CD14-positive monocyte (primary cell): Measurements from ENCODE around the gene SLCO4A1. TPM values are rescaled to one million over a fixed set of nuclear protein-coding genes. Genes with fewer than 3 reads are reported as not detected.

Experiments
- DNase-seq, 3 donors: peaks; one replicate each; pipeline ENCODE4 v3.0.0-alpha.2; 2011 to 2022
- H2AFZ ChIP-seq: 2 replicates; pipeline ENCODE4 v1.6.0; 2012; ENCODE audit warnings: mild to moderate bottlenecking, low read depth, low read length, inconsistent platforms; ENCODE audit not compliant: insufficient read depth, poor library complexity, severe bottlenecking
- H3K27ac ChIP-seq, 2 donors: 1 replicate in 1 of 2; 2 replicates in 1 of 2; pipeline ENCODE4 v1.5.1; 2012 to 2013; ENCODE audit warnings: low read length in 2 of 2, control low read depth in 1 of 2, inconsistent platforms in 1 of 2, low read depth in 1 of 2, mild to moderate bottlenecking in 1 of 2
- H3K27me3 ChIP-seq, 2 donors: one replicate each; pipeline versions ENCODE4 v1.6.0 to v1.6.1; 2011 to 2013; ENCODE audit warnings: low read length in 2 of 2; ENCODE audit not compliant: control insufficient read depth in 2 of 2, insufficient read depth in 2 of 2
- H3K36me3 ChIP-seq, 2 donors: replicated peaks in 1 of 2; 1 replicate in 1 of 2; 2 replicates in 1 of 2; pipeline versions ENCODE4 v1.5.1 to v1.6.1; 2012 to 2013; ENCODE audit warnings: low read length in 2 of 2, control low read depth in 1 of 2, inconsistent platforms in 1 of 2, mild to moderate bottlenecking in 1 of 2; ENCODE audit not compliant: insufficient read depth in 2 of 2, control insufficient read depth in 1 of 2
- H3K4me1 ChIP-seq, 2 donors: 1 replicate in 1 of 2; 2 replicates in 1 of 2; pipeline versions ENCODE4 v1.5.1 to v1.6.1; 2012 to 2013; ENCODE audit warnings: low read length in 2 of 2, control low read depth in 1 of 2, inconsistent platforms in 1 of 2, mild to moderate bottlenecking in 1 of 2, moderate library complexity in 1 of 2; ENCODE audit not compliant: insufficient read depth in 2 of 2, control insufficient read depth in 1 of 2
- H3K4me2 ChIP-seq: replicated peaks from 2 replicates; pipeline ENCODE3; 2012; ENCODE audit warnings: low read length, moderate library complexity, mild to moderate bottlenecking; ENCODE audit not compliant: poor library complexity, severe bottlenecking; ENCODE audit errors: extremely low read depth
- H3K4me3 ChIP-seq, 3 experiments: fragments of 200-600 bp in 1 of 3; sonication (generic) in 1 of 3; replicated peaks in 1 of 3; 1 replicate in 2 of 3; 2 replicates in 1 of 3; pipeline ENCODE4 v1.5.1; 2011 to 2013; ENCODE audit warnings: low read length in 3 of 3, mild to moderate bottlenecking in 3 of 3, control low read depth in 2 of 3, low read depth in 2 of 3, inconsistent platforms in 1 of 3, moderate library complexity in 1 of 3
- H3K79me2 ChIP-seq: 2 replicates; pipeline ENCODE4 v1.6.0; 2012; ENCODE audit warnings: mild to moderate bottlenecking, control low read depth, inconsistent platforms, low read length, moderate library complexity; ENCODE audit not compliant: insufficient read depth
- H3K9ac ChIP-seq: 2 replicates; pipeline ENCODE4 v1.6.0; 2017; ENCODE audit warnings: low read length, mild to moderate bottlenecking; ENCODE audit not compliant: insufficient read depth, poor library complexity, severe bottlenecking
- H3K9me3 ChIP-seq, 2 donors: replicated peaks in 1 of 2; 1 replicate in 1 of 2; 2 replicates in 1 of 2; pipeline versions ENCODE4 v1.5.1 to v1.6.1; 2012 to 2013; ENCODE audit warnings: low read length in 2 of 2, control low read depth in 1 of 2; ENCODE audit not compliant: control insufficient read depth in 1 of 2, insufficient read depth in 1 of 2
- H4K20me1 ChIP-seq: 2 replicates; pipeline ENCODE4 v1.6.0; 2012; ENCODE audit warnings: mild to moderate bottlenecking, low read length, control low read depth, moderate library complexity; ENCODE audit not compliant: insufficient read depth
- H3K27ac Mint-ChIP-seq, 7 donors: one replicate each; pipeline ENCODE4 v1.8.0; 2020; ENCODE audit warnings: mild to moderate bottlenecking in 7 of 7, mixed read lengths in 7 of 7, moderate library complexity in 6 of 7, inconsistent platforms in 2 of 7
- H3K27me3 Mint-ChIP-seq, 3 donors: one replicate each; pipeline ENCODE4 v1.8.0; 2021 to 2022; ENCODE audit warnings: low read depth in 3 of 3, mild to moderate bottlenecking in 3 of 3, mixed read lengths in 3 of 3, moderate library complexity in 3 of 3, inconsistent platforms in 1 of 3
- H3K36me3 Mint-ChIP-seq, 2 donors: one replicate each; pipeline ENCODE4 v1.8.0; 2020; ENCODE audit warnings: mixed read lengths in 2 of 2, inconsistent platforms in 1 of 2, mild to moderate bottlenecking in 1 of 2
- H3K4me1 Mint-ChIP-seq: one replicate; pipeline ENCODE4 v1.8.0; 2020; ENCODE audit warnings: mild to moderate bottlenecking, mixed read lengths
- H3K4me3 Mint-ChIP-seq, 2 donors: one replicate each; pipeline ENCODE4 v1.8.0; 2020; ENCODE audit warnings: mild to moderate bottlenecking in 2 of 2, mixed read lengths in 2 of 2, moderate library complexity in 1 of 2
- H3K9me3 Mint-ChIP-seq, 7 donors: one replicate each; pipeline ENCODE4 v1.8.0; 2020 to 2022; ENCODE audit warnings: mixed read lengths in 7 of 7, mild to moderate bottlenecking in 6 of 7, moderate library complexity in 6 of 7, inconsistent platforms in 2 of 7
- WGBS: methylation state at CpG from one replicate; pipeline ENCODE4 v1.1.5; 2013; ENCODE audit warnings: missing lambda C conversion rate; ENCODE audit not compliant: insufficient coverage; 5-methylcytosine and 5-hydroxymethylcytosine counted together
- intact Hi-C, 2 donors: fragments of 100-400 bp; cut with micrococcal nuclease; formaldehyde crosslinking; loops; one replicate each; pipeline versions ENCODE4 v1.15.0 to v1.15.1; 2023
- polyA plus RNA-seq, 3 donors: library from polyadenylated mRNA; depleted of rRNA in 1 of 3; unstranded in 2 of 3; stranded (reverse) in 1 of 3; fragments of 300-500 nt in 2 of 3; fragments of >200 nt in 1 of 3; fragmentation: Illumina TruSeq in 2 of 3; gene quantifications; 1 replicate in 2 of 3; 2 replicates in 1 of 3; pipeline ENCODE4 v1.2.3, GENCODE V29; 2012 to 2021
- TF ChIP-seq, protein P1 (sequence below): fragments of 200-600 bp; IDR thresholded peaks from one replicate; pipeline ENCODE4 v1.8.0; 2022; ENCODE audit warnings: antibody characterized with exemption, mild to moderate bottlenecking

Gene SLCO4A1
- polyA plus RNA-seq, 3 donors: 0.05 to 0.42 (median 0.26) TPM

DNA sequence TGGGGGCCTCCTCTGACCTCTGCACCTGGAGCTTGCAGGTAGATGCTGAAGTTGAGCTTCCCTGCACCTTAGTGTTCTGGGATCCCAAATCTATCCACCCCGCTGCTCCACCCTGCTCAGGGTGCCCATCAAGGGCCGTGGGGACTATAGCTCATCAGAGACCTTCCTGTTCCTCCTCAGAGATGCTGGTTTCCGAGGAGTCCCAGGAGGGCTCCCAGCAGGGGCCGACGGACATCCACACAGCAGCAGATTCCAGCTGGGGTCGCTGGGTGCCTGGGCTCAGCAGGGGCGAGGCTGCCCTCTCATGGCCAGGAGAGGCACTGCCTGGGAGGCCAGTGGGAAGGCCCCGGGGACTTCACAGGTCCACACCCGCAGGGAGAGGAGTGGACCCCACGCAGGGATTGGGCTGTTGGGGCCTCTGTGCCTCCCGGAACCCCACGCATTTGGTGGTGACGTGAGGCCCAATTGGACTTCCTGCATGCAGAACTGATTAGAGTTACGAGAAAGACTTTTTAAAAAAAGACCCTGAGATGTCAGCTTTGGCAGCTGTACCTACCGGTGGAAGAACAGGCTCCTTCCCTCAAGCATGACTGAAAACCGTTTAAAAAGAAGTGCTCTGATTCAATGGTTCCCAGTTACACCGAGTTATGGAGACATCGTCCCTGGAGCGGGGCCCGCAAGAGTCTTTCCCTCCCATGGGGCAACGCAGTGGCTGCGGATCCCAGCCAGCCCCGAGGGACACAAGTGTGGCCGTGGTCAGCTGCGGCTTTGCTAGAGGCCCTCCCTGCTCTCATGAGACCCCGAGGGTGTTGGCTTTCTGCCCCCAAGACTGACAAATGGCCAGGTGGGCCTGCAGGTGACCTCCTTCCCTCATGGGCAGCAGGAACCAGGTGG, 25.3 kb upstream of the SLCO4A1 start:
- H3K9me3 Mint-ChIP-seq: no peaks in the 10 kb centered on the region
- H3K27me3 ChIP-seq: no peaks in the 10 kb centered on the region
- H3K36me3 ChIP-seq: no peaks in the 10 kb centered on the region
- TF ChIP-seq, protein P1, sequence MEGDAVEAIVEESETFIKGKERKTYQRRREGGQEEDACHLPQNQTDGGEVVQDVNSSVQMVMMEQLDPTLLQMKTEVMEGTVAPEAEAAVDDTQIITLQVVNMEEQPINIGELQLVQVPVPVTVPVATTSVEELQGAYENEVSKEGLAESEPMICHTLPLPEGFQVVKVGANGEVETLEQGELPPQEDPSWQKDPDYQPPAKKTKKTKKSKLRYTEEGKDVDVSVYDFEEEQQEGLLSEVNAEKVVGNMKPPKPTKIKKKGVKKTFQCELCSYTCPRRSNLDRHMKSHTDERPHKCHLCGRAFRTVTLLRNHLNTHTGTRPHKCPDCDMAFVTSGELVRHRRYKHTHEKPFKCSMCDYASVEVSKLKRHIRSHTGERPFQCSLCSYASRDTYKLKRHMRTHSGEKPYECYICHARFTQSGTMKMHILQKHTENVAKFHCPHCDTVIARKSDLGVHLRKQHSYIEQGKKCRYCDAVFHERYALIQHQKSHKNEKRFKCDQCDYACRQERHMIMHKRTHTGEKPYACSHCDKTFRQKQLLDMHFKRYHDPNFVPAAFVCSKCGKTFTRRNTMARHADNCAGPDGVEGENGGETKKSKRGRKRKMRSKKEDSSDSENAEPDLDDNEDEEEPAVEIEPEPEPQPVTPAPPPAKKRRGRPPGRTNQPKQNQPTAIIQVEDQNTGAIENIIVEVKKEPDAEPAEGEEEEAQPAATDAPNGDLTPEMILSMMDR: peak; percentile 97
- peak overlapping the region; percentile 41 for H2AFZ ChIP-seq
- peaks cover 31 to 34% of the 10 kb centered on the region in 2 donors for H3K4me1 ChIP-seq
- H3K27ac ChIP-seq: peak overlapping the region; percentile 93
- H3K4me3 Mint-ChIP-seq: peak overlapping the region in 1 of 2 donors; percentile 71
- 30% methylated on average over 26 of the region's 26 CpGs for WGBS
- H3K27ac Mint-ChIP-seq: peak overlapping the region; percentile 94 to 98 (median 95)
- H3K4me1 Mint-ChIP-seq: peaks cover 35% of the 10 kb centered on the region
- H4K20me1 ChIP-seq: no peaks in the 10 kb centered on the region
- no peaks in the 10 kb centered on the region for H3K36me3 Mint-ChIP-seq
- H3K27me3 Mint-ChIP-seq: peaks cover 0 to 1% (median 0%) of the 10 kb centered on the region in 3 donors
- intact Hi-C loops: loop anchor here (2.0 to 5.0 kb wide), 2 partner anchors 14 to 115 kb away; no protein-coding TSS in a partner anchor
- H3K79me2 ChIP-seq: no peaks in the 10 kb centered on the region
- H3K9me3 ChIP-seq: no peaks in the 10 kb centered on the region
- H3K9ac ChIP-seq: peak overlapping the region; percentile 67
- H3K4me2 ChIP-seq: peak overlapping the region; percentile 37
- peak; percentile 73 to 85 (median 83) for DNase-seq
- H3K4me3 ChIP-seq: peak overlapping the region in 1 of 3 experiments; percentile 34

DNA sequence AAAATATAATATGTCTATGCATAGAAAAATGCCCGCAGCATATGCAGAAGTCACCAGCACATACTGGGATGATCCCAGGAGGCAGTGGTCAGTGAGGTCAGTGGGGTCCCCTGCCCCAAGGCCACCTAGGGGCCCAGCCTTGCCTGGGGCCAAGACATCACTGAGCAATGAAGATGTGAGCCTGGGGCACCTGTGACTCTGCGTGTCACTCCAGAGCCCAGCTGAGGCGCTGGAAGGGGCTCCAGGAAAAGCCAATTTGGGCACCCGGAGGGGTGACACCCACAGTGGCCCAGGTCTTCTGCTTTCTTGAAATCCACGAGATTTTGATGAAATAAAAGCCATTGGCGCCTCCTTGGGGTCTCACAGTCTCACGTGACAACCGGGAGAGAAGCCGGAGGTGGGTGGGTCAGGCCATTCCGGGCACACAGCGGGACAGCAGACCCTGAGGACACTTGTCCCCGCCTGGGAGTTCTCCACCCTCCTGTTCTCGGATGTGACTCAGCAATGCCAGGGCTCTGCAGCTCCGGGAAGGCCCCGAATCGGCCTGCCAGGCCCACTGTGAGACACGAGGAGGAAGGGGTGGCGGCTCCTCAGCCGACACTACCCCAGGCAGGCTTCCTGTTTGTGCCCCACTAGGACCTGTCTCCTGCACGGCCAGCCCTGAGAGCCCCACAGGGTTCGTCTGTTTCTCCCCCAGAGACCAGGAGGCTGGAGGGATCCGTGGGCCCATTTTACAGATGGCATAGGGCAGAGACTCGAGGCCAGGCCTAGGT, 24.4 kb upstream of the SLCO4A1 start:
- peaks cover 0 to 1% (median 0%) of the 10 kb centered on the region in 3 donors for H3K27me3 Mint-ChIP-seq
- H3K36me3 Mint-ChIP-seq: no peaks in the 10 kb centered on the region
- 2% methylated on average over 21 of the region's 23 CpGs for WGBS
- no peaks in the 10 kb centered on the region for H3K79me2 ChIP-seq
- H3K4me1 Mint-ChIP-seq: peaks cover 44% of the 10 kb centered on the region
- no peaks in the 10 kb centered on the region for H3K9me3 Mint-ChIP-seq
- peak overlapping the region; percentile 93 for H3K27ac ChIP-seq
- H3K4me2 ChIP-seq: peak overlapping the region; percentile 37
- H3K27me3 ChIP-seq: no peaks in the 10 kb centered on the region
- peaks cover 37 to 44% of the 10 kb centered on the region in 2 donors for H3K4me1 ChIP-seq
- H4K20me1 ChIP-seq: no peaks in the 10 kb centered on the region
- H3K4me3 Mint-ChIP-seq: peak overlapping the region; percentile 55 to 76
- peak overlapping the region; percentile 94 to 98 (median 95) for H3K27ac Mint-ChIP-seq
- DNase-seq: peak; percentile 92 to 96 (median 94)
- peak overlapping the region; percentile 41 for H2AFZ ChIP-seq
- no peaks in the 10 kb centered on the region for H3K9me3 ChIP-seq
- H3K4me3 ChIP-seq: peak overlapping the region in 1 of 3 experiments; percentile 34
- H3K9ac ChIP-seq: peak overlapping the region; percentile 67
- intact Hi-C loops: loop anchor here (1.0 to 5.0 kb wide), 4 partner anchors 15 to 169 kb away; no protein-coding TSS in a partner anchor
- TF ChIP-seq, protein P1: no peak
- no peaks in the 10 kb centered on the region for H3K36me3 ChIP-seq
